Middle frontal gyrus (tissue), 1 donor: ENCODE measurements around the gene TGM6.

ENCODE experiments used
- DNase-seq: peaks from one replicate; pipeline ENCODE4 v3.0.0-alpha.2; 2015; ENCODE audit warnings: low spot score; ENCODE audit errors: extremely low spot score

Gene TGM6

DNA sequence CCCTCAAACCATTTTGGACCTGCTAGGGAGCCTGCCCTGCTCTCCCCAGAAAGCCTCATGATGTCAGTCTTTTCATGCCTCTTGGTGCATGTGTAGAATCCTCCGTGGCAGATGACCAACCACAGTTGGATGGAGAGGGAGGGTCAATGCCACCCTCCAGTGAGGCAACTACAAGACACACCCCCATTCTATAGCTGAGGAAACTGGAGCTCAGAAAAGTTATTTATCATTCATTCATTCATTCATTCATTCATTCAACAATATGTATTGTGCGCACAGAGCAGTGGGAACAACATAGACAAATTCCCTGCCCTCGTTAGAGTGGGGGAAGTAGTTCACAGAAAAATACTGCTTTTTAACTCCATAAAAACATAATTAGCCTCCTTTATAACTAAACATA lies 73.1 kb downstream of the TGM6 start:
- no peak for DNase-seq

DNA sequence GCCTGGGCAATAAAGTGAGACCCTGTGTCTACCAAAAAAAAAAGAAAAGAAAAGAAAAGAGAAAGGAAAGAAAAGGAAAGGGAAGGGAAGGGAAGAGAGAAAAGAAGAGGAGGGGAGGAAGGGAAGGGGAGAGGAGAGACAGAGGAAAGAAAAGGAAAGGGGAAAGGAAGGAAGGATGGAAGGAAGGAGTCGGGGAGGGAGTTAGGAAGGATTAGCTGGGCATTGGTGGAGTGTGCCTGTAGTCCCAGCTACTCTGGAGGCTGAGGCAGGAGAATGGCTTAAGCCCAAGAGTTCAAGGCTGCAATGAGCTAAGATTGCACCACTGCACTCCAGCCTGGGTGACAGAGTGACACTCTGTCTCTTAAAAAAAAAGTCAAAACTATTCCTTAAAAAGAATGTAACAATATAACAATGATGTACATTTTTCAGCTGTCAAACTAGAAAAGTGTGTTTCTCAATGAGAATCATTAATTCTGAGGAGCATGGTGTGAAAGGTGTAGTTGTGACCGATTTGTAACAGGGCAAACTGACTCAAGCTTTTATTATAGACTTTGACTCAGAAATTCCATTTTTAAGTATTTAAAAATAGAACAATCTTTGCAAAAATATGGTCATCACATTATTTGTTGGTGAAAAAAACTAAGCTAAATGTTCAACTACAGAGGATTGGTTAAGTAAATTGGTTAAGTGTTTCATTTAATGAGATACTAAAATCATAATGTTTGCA lies 75.2 kb downstream of the TGM6 start:
- no peak for DNase-seq

DNA sequence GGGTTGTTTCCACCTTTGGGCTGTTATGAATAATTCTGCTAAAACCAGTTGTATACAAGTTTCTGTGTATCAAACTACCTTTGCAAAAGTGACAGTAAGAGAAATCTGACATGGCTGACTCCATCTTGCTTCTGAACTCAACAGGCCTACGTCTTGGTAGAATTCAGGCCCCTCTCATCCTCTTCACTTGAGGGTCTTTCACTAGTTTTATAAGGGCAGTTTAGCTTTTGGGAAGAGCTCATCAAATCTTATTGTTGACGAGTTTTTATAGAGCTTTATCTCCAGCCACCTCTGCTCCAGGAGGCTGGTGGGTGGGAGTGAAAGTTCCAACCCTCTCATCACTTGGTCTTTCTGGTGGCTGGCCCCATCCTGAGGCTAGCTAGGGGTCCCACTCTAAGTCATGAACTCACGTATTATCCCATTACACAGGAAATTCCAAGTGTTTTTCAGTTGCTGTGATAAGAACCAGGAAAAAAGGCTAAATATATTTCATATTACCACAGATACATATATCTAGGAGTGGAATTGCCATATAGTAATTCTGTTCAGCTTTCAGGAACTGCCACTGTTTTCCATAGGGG lies 78.3 kb downstream of the TGM6 start:
- DNase-seq, result no peak

GRCh38 chr20:2459981-2460751 lies 79.5 kb downstream of the TGM6 start:
- DNase-seq, result no peak

DNA sequence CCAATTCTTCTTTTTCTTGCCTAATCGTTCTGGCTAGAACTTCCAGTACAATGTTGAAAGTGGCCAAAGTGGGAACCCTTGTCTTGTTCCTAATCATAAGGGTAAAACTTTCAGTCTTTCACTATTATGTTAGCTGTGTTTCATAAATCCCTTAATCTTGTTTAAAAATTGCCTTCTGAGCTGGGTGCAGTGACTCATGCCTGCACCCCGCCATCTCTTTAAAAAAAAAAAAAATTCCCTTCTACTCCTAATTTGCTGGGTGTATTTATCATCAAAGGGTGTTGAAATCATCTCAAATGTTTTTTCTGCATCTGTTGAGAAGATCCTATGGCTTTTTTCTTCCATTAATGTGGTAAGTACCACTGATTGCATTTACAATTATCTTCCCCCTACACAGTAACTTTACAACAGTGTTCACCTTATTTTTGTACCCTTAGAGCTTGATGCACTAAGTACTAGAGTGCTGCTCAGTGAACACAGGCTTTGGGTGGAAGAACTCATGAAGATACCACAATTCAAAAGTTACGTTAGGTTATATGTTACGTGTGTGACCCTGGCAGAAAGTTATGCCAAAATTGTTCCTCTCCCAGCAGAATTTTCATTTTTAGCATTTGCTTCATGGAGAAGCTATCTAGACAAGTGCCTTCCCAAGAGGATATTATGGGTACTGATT lies 80.2 kb downstream of the TGM6 start:
- DNase-seq, result no peak

- DNase-seq, result no peak
These were observed 81.8 kb downstream of the TGM6 start for GRCh38 chr20:2462484-2462883.

DNA sequence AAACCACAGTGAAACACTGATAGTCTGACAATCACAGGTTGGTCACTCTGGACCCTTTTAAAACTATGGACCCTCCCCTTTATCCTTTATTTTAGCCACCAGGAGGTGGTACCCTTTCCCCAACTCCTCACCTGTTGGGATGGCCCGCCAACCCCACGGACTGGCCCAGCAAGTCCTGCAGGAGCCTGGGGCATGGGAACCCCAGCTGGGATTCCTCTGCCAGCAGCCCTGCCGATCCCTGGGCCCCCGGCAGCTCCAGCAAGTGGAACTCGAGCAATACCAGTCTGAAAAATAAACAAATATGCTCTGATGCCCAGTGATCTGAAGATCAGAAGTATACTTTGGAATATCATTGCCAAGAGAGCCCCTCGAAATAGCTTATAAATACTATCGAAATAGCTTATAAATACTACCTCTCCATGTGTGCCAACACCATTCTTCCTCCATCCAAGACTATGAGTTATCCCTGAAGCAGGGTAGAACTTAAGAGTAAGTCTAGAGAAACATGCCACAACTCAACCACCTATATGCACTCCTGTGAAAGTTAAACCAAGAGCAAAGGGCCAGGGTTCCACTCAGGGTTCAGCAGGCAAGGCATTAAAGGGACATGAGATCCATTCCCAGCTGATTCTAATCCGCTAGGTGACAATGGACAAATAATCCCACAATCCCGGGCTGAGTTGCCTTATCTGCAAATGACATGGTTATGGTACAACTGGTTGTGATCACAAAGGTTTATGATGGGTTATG lies 83.1 kb downstream of the TGM6 start:
- DNase-seq, result no peak

GRCh38 chr20:2465100-2465499 lies 84.4 kb downstream of the TGM6 start:
- DNase-seq, result no peak

DNA sequence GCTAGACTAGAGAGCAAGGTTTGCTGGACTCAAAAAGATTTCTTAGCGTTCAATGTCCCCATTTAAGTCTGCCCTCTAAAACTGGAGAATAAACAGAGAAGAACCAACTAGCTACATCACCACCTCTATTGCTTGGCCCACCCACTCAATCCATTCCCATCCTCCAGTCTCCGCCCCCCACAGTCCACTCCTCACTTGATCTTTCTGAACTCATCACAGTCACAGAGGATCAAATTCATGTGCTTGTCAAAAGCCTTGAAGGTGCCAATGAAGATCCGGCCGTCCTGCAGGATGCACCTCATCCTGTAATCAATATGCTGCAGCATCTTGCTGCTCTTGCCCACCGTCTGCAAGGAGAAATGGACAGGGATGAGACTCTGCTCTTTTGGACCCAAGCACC lies 86.7 kb downstream of the TGM6 start:
- no peak for DNase-seq

DNA sequence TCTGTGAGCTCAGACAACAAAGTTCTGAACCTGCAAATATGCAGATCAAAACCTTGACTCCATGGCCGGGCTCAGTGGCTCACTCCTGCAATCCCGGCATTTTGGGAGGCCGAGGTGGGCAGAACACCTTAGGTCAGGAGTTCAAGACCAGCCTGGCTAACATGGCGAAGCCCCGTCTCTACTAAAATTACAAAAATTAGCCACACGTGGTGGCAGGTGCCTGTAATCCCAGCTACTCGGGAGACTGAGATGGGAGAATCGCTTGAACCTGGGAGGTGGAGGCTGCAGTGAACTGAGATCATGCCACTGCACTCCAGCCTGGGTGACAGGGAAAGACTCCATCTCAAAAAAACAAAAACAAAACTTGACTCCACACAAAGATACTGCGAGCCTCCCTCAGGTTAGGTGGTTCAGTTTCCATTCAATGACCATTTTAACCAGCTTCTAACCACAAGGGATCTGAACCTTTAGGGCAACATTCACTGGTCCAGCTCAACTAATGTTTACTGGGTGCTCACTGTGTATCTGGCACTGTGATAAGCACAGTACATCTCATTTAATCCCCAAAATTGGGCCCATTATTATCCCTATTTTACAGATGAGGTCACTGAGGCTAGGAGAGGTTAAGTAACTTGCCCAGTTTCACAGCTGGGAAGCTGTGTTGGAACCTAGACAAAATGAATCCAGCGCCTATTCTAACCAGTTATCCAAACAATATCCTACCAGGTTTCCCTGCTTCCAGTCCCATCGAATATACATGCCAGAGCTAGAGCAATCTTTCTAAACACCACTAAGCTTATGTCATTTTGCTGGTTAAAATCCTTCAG lies 88.1 kb downstream of the TGM6 start:
- DNase-seq, result no peak

DNA sequence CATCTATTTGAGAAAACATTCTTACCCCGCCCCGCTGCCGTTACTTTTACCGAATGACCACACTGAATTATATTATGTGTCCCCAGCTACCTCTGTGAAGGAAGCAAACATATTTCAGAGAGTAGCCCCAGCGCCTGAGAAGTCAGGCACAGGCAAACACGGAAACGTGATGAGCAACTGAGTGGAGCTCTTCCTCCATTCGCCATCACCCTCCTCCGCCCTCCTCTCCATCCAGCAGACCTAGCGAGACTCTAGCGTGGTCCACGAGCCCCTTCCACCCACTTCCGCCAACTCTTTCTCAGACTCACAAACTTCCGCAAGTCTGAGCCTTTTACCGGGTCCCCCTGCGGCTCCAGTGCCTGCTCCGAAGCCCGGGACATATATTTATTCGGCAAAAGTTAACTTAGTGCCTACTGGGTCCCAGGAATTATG lies 89.3 kb downstream of the TGM6 start:
- DNase-seq, result no peak

GRCh38 chr20:2470423-2471193 lies 89.9 kb downstream of the TGM6 start, which contains the start of gene SNRPB:
Gene SNRPB (minus strand): TSS chr20:2470789. CDS start chr20:2470690, 99 bp downstream.
- DNase-seq, result peak; percentile 98

DNA sequence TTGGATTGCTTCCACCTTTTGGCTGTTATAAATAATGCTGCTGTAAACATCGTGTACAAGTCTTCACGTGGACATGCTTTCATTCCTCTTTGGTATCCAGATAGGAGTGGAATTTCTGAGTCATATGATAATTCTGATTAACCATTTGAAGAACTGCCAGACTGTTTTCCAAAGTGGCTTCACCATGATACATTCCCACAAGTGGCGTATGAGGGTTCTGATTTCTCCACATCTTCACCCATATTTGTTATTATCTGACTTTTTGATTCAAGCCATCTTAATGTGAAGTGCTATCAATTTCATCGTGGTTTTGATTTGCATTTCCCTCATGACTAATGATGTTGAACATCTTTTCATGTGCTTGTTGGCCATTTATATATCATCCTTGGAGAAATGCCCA lies 92.8 kb downstream of the TGM6 start:
- no peak for DNase-seq

DNA sequence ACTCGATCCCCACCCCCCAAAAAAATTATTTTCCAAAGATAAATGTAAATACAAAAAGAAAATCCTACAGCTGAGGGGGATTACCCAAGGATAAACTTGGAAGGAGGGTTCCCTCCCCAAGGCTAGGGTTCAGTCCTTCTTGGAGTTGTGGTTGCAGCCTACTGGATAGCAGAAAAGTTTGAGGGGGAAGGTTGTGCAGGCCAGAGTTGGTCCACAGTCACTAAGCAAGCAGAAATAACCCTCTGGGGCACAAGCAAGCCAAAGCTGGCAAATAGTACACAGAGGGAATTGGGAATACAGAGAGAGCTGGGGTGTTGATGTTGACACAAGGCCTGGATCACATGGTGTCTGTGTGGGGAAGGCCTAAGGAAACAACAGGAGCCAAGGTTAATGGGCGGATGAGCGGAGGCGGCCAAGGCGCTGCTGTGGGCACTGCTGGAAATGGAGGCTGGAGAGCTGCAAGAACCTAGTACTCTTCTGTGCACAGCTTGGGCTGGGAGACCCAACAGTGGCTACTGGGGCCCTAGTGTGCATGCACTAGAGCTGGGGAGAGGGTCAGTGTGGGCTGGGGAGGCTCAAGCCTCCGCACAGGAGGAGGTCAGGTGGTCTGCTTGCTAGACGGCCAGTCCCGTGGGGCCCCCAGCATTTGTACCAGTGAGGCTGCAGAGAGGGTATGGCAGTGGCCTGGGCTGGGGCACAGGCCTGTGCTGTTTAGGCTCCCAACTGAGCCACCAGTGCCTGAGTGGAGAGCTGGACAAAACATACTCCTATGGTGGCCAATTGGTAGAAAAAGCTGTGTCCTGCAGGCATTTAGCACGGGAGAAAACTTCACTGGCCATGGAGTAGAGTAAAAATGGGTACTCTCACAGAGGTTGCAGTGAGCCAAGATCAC lies 95.4 kb downstream of the TGM6 start:
- DNase-seq, result no peak

DNA sequence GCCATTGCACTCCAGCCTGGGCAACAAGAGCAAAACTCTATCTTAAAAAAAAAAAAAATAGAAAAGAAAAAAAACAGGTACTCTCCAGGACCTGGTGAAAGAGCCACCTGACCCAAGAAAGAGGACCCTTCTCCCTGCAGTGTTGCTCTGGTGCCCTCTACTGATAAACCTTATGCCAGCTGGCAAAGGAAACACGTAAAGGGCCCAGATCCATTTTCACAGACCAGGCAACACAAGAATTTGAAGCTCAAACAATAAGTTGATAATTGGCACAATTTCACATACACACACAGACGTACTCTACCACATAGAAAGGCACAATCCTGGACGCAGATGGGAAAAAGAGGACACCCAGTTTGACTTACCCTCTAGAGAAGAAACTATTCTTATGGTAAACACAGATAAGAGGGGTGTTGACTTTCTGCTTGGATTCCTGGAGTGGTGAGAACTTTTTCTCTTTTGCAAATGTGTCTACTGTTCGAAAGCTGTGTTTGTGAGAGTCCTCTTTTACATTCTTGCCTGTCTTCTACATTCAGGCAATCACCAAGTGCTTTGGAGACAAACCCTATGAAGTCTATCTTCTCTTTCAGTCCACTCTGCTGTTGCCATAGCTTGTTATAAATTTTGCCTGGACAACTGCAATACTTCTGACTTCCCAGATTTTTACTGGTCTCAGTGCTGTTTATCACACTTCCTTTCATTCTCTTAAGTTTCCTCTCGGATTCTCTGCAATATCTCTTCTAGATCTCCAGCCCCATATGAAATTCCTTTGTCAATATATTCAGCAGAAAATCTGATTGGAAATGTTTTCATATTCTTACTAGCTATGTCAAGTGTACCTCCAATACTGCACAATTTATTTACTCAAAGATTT lies 96.3 kb downstream of the TGM6 start:
- DNase-seq, result no peak

- no peak for DNase-seq
These were observed 99.7 kb downstream of the TGM6 start for GRCh38 chr20:2480381-2480780.
